Lower lobe of right lung (tissue), 2 donors: ENCODE measurements around the gene ITFG2. TPM values are rescaled to one million over a fixed set of nuclear protein-coding genes. Genes with fewer than 3 reads are reported as not detected.
"Not testable (repeated sequence)": the region's sequence is repeated elsewhere in the genome, so short reads cannot be mapped to it uniquely, and the experiment has no call there.

Experiments
- ATAC-seq, 2 donors: fragments of 200-7000 bp; cut with Tn5 transposase; one replicate each; pipeline ENCODE4 v1.9.1; 2020 to 2022; ENCODE audit warnings: mild to moderate bottlenecking in 2 of 2, moderate library complexity in 2 of 2
- DNase-seq: peaks from one replicate; pipeline ENCODE4 v3.0.0-alpha.2; 2020
- H3K27ac ChIP-seq: fragments of 200-600 bp; one replicate; pipeline ENCODE4 v1.8.0; 2022
- H3K27me3 ChIP-seq: fragments of 200-600 bp; one replicate; pipeline ENCODE4 v1.8.0; 2022; ENCODE audit warnings: low read depth
- H3K36me3 ChIP-seq: fragments of 200-600 bp; one replicate; pipeline ENCODE4 v1.8.0; 2022; ENCODE audit warnings: mild to moderate bottlenecking
- H3K4me1 ChIP-seq: fragments of 200-600 bp; one replicate; pipeline ENCODE4 v1.8.0; 2022
- H3K4me3 ChIP-seq: fragments of 200-600 bp; one replicate; pipeline ENCODE4 v1.8.0; 2022; ENCODE audit warnings: mild to moderate bottlenecking
- H3K9me3 ChIP-seq: fragments of 200-600 bp; one replicate; pipeline ENCODE4 v1.8.0; 2022
- CTCF ChIP-seq: fragments of 200-600 bp; IDR thresholded peaks from one replicate; pipeline ENCODE4 v1.8.0; 2022; ENCODE audit warnings: antibody characterized with exemption, mild to moderate bottlenecking
- intact Hi-C: fragments of 100-400 bp; cut with DNase I; formaldehyde crosslinking; loops from one replicate; pipeline ENCODE4 v1.11.0; 2022
- total RNA-seq: library from RNA; stranded (reverse); fragmentation: NEBNext Ultra II Directional; extraction: Animal tissue kit (Norgen Biotek cat#: 25700); gene quantifications from one replicate; pipeline ENCODE4 v1.2.1, GENCODE V29; 2021
- donor health status: DM: no; HTN: yes; CAD: no; lungs with severe emphysema.

ITFG2 gene
- total RNA-seq, 1 donor from 2014 or later = 43.8 TPM

GRCh38 chr12:2860170-2860569, 47.7 kb downstream of the ITFG2 start:
- TF ChIP-seq CTCF = no peak
- H3K27ac ChIP-seq = no peak overlapping the region
- no peak overlapping the region for H3K4me3 ChIP-seq
- no peaks in the 10 kb centered on the region for H3K36me3 ChIP-seq
- H3K27me3 ChIP-seq = no peaks in the 10 kb centered on the region
- no peaks in the 10 kb centered on the region for H3K9me3 ChIP-seq
- no peak for DNase-seq
- H3K4me1 ChIP-seq = no peaks in the 10 kb centered on the region
- intact Hi-C loops = no loop called here
- no peak for ATAC-seq

GRCh38 chr12:2862876-2863275, 50.4 kb downstream of the ITFG2 start:
- H3K27ac ChIP-seq = no peak overlapping the region
- H3K9me3 ChIP-seq = no peaks in the 10 kb centered on the region
- intact Hi-C loops = no loop called here
- no peak for TF ChIP-seq CTCF
- no peak overlapping the region for H3K4me3 ChIP-seq
- H3K36me3 ChIP-seq = no peaks in the 10 kb centered on the region
- H3K4me1 ChIP-seq = no peaks in the 10 kb centered on the region
- no peak for DNase-seq
- no peaks in the 10 kb centered on the region for H3K27me3 ChIP-seq
- no peak for ATAC-seq

GRCh38 chr12:2863402-2863801, 50.9 kb downstream of the ITFG2 start:
- H3K4me1 ChIP-seq, ATAC-seq, H3K9me3 ChIP-seq, intact Hi-C loops, DNase-seq, H3K36me3 ChIP-seq, H3K27ac ChIP-seq, H3K27me3 ChIP-seq, H3K4me3 ChIP-seq: not testable (repeated sequence)

- H3K27me3 ChIP-seq = no peaks in the 10 kb centered on the region
- no peak overlapping the region for H3K4me3 ChIP-seq
- no peaks in the 10 kb centered on the region for H3K9me3 ChIP-seq
- no peak for TF ChIP-seq CTCF
- H3K36me3 ChIP-seq = no peaks in the 10 kb centered on the region
- ATAC-seq (no peak), DNase-seq (no peak)
- H3K4me1 ChIP-seq = no peaks in the 10 kb centered on the region
- intact Hi-C loops = no loop called here
- H3K27ac ChIP-seq = no peak overlapping the region
These were observed 51.7 kb downstream of the ITFG2 start for GRCh38 chr12:2864198-2864597.

GRCh38 chr12:2868986-2869632, 56.6 kb downstream of the ITFG2 start:
- H3K4me1 ChIP-seq, intact Hi-C loops, DNase-seq, H3K27me3 ChIP-seq, ATAC-seq, H3K27ac ChIP-seq, H3K9me3 ChIP-seq, H3K4me3 ChIP-seq, H3K36me3 ChIP-seq: not testable (repeated sequence)

Other genes with a start within 250 kb of the ITFG2 start
- 62.2 TPM for gene FKBP4, start 17.7 kb upstream of the ITFG2 start, total RNA-seq
- gene NRIP2, start 22.4 kb downstream of the ITFG2 start, total RNA-seq = 0.77 TPM
- gene TEX52, start 44.4 kb downstream of the ITFG2 start, total RNA-seq = not detected
- gene FOXM1, start 64.5 kb downstream of the ITFG2 start, total RNA-seq = 3.2 TPM
- 12.8 TPM for gene RHNO1, start 64.6 kb downstream of the ITFG2 start, total RNA-seq
- gene TULP3, start 78.2 kb downstream of the ITFG2 start, total RNA-seq = 15.4 TPM
- gene TEAD4, start 146.7 kb downstream of the ITFG2 start, total RNA-seq = 27.3 TPM